Panc1 (cell line): ENCODE data around the gene SGMS1. TPM values are rescaled to one million over a fixed set of nuclear protein-coding genes. Genes with fewer than 3 reads are reported as not detected.

Experiments used
- ATAC-seq: fragments of 200-7000 bp; cut with Tn5 transposase; 2 replicates; pipeline ENCODE4 v1.9.1; 2020; ENCODE audit warnings: mild to moderate bottlenecking, moderate library complexity
- BruUV-seq: library from RNA; stranded (reverse); fragments of 400-500 nt; replicated peaks from 2 replicates; lab custom pipeline; 2021; lab: Mats Ljungman, UMichigan
- CTCF ChIA-PET: fragments of 300-600 bp; sonication (Branson Sonifier 250); formaldehyde crosslinking; loops from one replicate; lab custom pipeline; 2022; ENCODE audit warnings: antibody characterized with exemption; lab: Charles Lee
- POLR2A ChIA-PET: fragments of 300-600 bp; sonication (Branson Sonifier 250); formaldehyde crosslinking; loops from one replicate; lab custom pipeline; 2022; ENCODE audit warnings: antibody characterized with exemption; lab: Charles Lee
- DNase-seq: peaks from one replicate; pipeline ENCODE4 v3.0.0-alpha.2; 2010; ENCODE audit warnings: low read depth, low spot score
- H3K27ac ChIP-seq: 2 replicates; pipeline ENCODE4 v1.5.1; 2011; ENCODE audit warnings: mild to moderate bottlenecking, low read length, inconsistent platforms
- H3K27me3 ChIP-seq: fragments of 200-500 bp; sonication (Bioruptor generic); 2 replicates; pipeline ENCODE4 v1.6.0; 2014; ENCODE audit warnings: low read length, inconsistent platforms; ENCODE audit not compliant: control insufficient read depth, insufficient read depth
- H3K36me3 ChIP-seq: fragments of 200-500 bp; sonication (Bioruptor generic); 2 replicates; pipeline ENCODE4 v1.5.1; 2014; ENCODE audit warnings: inconsistent platforms, mild to moderate bottlenecking, low read length, moderate library complexity; ENCODE audit not compliant: control insufficient read depth, insufficient read depth
- H3K4me1 ChIP-seq: 2 replicates; pipeline ENCODE4 v1.5.1; 2011; ENCODE audit warnings: inconsistent platforms, mild to moderate bottlenecking, low read length, moderate library complexity; ENCODE audit not compliant: control insufficient read depth, insufficient read depth
- H3K4me3 ChIP-seq, 2 experiments: 2 replicates each; pipeline ENCODE4 v1.5.1; 2011 to 2012; ENCODE audit warnings: low read depth in 2 of 2, low read length in 2 of 2, mild to moderate bottlenecking in 2 of 2, inconsistent platforms in 1 of 2, moderate library complexity in 1 of 2
- H3K9me3 ChIP-seq: fragments of 200-500 bp; sonication (Bioruptor generic); 2 replicates; pipeline ENCODE4 v1.5.1; 2014; ENCODE audit warnings: low read depth, mild to moderate bottlenecking, inconsistent platforms, low read length, moderate library complexity; ENCODE audit not compliant: control insufficient read depth, insufficient read depth
- POLR2AphosphoS5 ChIP-seq: IDR thresholded peaks from 2 replicates; pipeline ENCODE4 v1.6.1; 2012; ENCODE audit warnings: mild to moderate bottlenecking, low read depth, low read length, moderate library complexity
- SIN3A ChIP-seq: IDR thresholded peaks from 2 replicates; pipeline ENCODE4 v1.6.1; 2012; ENCODE audit warnings: low read depth, mild to moderate bottlenecking, low read length, moderate library complexity, borderline replicate concordance; ENCODE audit not compliant: insufficient read depth
- TCF7L2 ChIP-seq: IDR thresholded peaks from 2 replicates; pipeline ENCODE4 v1.6.1; 2011; ENCODE audit warnings: mild to moderate bottlenecking, low read depth, low read length, inconsistent platforms
- in situ Hi-C: cut with HindIII; loops from 2 replicates; pipeline ENCODE4 v1.10.0; 2016; ENCODE audit warnings: low sequenced_read_pairs, low pct_unique_long_range_greater_than_20kb
- intact Hi-C: fragments of 100-400 bp; cut with micrococcal nuclease; formaldehyde crosslinking; loops from one replicate; pipeline ENCODE4 v1.10.0; 2022; ENCODE audit not compliant: unreplicated experiment
- total RNA-seq: library from RNA; stranded (reverse); gene quantifications from one replicate; pipeline ENCODE4 v1.2.1, GENCODE V29; 2021; ENCODE audit not compliant: unreplicated experiment
- TF ChIP-seq, protein P1 (sequence below): fragments of 450-650 bp; IDR thresholded peaks from 2 replicates; pipeline ENCODE4 v1.5.1; 2017; ENCODE audit warnings: mild to moderate bottlenecking
- TF ChIP-seq, protein P2 (sequence below), 2 experiments: IDR thresholded peaks; 2 replicates each; pipeline ENCODE4 v1.6.1; 2011 to 2012; ENCODE audit warnings: low read depth in 2 of 2, control low read depth in 1 of 2, low read length in 1 of 2, mild to moderate bottlenecking in 1 of 2, moderate library complexity in 1 of 2; ENCODE audit not compliant: insufficient read depth in 1 of 2

SGMS1 gene
- total RNA-seq, 1 experiment from 2014 or later = 22.0 TPM

- DNase-seq (no peak), ATAC-seq (no peak)
- no peaks in the 10 kb centered on the region for H3K9me3 ChIP-seq
- H3K27ac ChIP-seq = peak overlapping the region; percentile 49
- H3K4me3 ChIP-seq = no peak overlapping the region
- no peak for TF ChIP-seq TCF7L2
- no peak for TF ChIP-seq SIN3A
- TF ChIP-seq, protein P1, sequence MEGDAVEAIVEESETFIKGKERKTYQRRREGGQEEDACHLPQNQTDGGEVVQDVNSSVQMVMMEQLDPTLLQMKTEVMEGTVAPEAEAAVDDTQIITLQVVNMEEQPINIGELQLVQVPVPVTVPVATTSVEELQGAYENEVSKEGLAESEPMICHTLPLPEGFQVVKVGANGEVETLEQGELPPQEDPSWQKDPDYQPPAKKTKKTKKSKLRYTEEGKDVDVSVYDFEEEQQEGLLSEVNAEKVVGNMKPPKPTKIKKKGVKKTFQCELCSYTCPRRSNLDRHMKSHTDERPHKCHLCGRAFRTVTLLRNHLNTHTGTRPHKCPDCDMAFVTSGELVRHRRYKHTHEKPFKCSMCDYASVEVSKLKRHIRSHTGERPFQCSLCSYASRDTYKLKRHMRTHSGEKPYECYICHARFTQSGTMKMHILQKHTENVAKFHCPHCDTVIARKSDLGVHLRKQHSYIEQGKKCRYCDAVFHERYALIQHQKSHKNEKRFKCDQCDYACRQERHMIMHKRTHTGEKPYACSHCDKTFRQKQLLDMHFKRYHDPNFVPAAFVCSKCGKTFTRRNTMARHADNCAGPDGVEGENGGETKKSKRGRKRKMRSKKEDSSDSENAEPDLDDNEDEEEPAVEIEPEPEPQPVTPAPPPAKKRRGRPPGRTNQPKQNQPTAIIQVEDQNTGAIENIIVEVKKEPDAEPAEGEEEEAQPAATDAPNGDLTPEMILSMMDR = no peak
- TF ChIP-seq, protein P2, sequence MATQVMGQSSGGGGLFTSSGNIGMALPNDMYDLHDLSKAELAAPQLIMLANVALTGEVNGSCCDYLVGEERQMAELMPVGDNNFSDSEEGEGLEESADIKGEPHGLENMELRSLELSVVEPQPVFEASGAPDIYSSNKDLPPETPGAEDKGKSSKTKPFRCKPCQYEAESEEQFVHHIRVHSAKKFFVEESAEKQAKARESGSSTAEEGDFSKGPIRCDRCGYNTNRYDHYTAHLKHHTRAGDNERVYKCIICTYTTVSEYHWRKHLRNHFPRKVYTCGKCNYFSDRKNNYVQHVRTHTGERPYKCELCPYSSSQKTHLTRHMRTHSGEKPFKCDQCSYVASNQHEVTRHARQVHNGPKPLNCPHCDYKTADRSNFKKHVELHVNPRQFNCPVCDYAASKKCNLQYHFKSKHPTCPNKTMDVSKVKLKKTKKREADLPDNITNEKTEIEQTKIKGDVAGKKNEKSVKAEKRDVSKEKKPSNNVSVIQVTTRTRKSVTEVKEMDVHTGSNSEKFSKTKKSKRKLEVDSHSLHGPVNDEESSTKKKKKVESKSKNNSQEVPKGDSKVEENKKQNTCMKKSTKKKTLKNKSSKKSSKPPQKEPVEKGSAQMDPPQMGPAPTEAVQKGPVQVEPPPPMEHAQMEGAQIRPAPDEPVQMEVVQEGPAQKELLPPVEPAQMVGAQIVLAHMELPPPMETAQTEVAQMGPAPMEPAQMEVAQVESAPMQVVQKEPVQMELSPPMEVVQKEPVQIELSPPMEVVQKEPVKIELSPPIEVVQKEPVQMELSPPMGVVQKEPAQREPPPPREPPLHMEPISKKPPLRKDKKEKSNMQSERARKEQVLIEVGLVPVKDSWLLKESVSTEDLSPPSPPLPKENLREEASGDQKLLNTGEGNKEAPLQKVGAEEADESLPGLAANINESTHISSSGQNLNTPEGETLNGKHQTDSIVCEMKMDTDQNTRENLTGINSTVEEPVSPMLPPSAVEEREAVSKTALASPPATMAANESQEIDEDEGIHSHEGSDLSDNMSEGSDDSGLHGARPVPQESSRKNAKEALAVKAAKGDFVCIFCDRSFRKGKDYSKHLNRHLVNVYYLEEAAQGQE (IDR thresholded peaks at IDR 0.05; ENCODE audit: insufficient read depth in 1 of 2, low read depth in 2 of 2, low read length in 1 of 2) = no peak
- TF ChIP-seq POLR2AphosphoS5 = no peak
- in situ Hi-C loops = no loop called here
- H3K36me3 ChIP-seq = no peaks in the 10 kb centered on the region
- ChIA-PET CTCF (no interaction called here), POLR2A (no interaction called here)
- peaks cover 19% of the 10 kb centered on the region for H3K4me1 ChIP-seq
- H3K27me3 ChIP-seq = no peaks in the 10 kb centered on the region
- intact Hi-C loops = no loop called here
- no TSS peak for BruUV-seq
Measured at GRCh38 chr10:50470345-50470744, 153.4 kb downstream of the SGMS1 start.

- no peak for DNase-seq
- POLR2A ChIA-PET = no interaction called here
- intact Hi-C loops = no loop called here
Measured at GRCh38 chr10:50469778-50470193, 154.0 kb downstream of the SGMS1 start.

More at GRCh38 chr10:50469778-50470193, 154.0 kb downstream of the SGMS1 start:
- no peak for ATAC-seq
- no peak overlapping the region for H3K4me3 ChIP-seq
- no peaks in the 10 kb centered on the region for H3K27me3 ChIP-seq
- no TSS peak for BruUV-seq
- no peak overlapping the region for H3K27ac ChIP-seq
- CTCF ChIA-PET = no interaction called here
- no peaks in the 10 kb centered on the region for H3K36me3 ChIP-seq
- in situ Hi-C loops = no loop called here
- peaks cover 19% of the 10 kb centered on the region for H3K4me1 ChIP-seq
- TF ChIP-seq SIN3A (no peak), POLR2AphosphoS5 (no peak), TCF7L2 (no peak)
- TF ChIP-seq, protein P1 = no peak
- TF ChIP-seq, protein P2 (IDR thresholded peaks at IDR 0.05; ENCODE audit: insufficient read depth in 1 of 2, low read depth in 2 of 2, low read length in 1 of 2) = no peak
- H3K9me3 ChIP-seq = no peaks in the 10 kb centered on the region
